ENCODE results near the gene GNA15.
A peak's percentile ranks its signal among the peaks of the same experiment; 100 is the strongest.

Gene GNA15

DNA sequence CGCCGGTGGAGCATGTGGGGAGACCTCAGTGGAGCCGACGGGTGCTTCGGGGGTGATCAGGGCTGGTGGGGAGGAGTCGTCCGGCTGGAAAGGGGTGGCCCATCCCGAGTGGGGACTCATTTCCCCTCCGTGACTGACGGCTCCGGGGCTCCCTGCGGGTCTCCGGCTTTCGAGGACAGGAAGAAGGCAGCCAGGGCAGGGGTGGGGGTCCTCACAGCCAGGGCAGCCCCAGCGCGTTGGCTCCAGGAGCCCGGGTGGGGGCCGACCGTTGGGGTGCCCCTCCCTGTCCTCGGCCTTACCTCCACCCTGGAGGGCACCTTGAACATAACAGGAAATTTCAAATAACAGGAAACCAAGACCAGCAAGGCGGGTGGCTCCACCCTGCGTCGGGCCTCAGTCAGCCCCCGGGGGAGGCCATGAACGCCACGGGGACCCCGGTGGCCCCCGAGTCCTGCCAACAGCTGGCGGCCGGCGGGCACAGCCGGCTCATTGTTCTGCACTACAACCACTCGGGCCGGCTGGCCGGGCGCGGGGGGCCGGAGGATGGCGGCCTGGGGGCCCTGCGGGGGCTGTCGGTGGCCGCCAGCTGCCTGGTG is 42.6 kb downstream of the GNA15 start, which contains the start of gene S1PR4:
Gene S1PR4 (plus strand): TSS at position 393 of the 596 bp plus-strand sequence. CDS start 24 bp downstream, at position 417.
- no peak for DNase-seq (ENCODE audit: low read depth)
- TF ChIP-seq, protein P1, sequence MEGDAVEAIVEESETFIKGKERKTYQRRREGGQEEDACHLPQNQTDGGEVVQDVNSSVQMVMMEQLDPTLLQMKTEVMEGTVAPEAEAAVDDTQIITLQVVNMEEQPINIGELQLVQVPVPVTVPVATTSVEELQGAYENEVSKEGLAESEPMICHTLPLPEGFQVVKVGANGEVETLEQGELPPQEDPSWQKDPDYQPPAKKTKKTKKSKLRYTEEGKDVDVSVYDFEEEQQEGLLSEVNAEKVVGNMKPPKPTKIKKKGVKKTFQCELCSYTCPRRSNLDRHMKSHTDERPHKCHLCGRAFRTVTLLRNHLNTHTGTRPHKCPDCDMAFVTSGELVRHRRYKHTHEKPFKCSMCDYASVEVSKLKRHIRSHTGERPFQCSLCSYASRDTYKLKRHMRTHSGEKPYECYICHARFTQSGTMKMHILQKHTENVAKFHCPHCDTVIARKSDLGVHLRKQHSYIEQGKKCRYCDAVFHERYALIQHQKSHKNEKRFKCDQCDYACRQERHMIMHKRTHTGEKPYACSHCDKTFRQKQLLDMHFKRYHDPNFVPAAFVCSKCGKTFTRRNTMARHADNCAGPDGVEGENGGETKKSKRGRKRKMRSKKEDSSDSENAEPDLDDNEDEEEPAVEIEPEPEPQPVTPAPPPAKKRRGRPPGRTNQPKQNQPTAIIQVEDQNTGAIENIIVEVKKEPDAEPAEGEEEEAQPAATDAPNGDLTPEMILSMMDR (IDR thresholded peaks at IDR 0.05; ENCODE audit: insufficient read depth, low read depth, low read length, missing control alignments), result no peak
- no peak within 1 kb of the TSS for H3K4me3 ChIP-seq (ENCODE audit: low read length)

DNA sequence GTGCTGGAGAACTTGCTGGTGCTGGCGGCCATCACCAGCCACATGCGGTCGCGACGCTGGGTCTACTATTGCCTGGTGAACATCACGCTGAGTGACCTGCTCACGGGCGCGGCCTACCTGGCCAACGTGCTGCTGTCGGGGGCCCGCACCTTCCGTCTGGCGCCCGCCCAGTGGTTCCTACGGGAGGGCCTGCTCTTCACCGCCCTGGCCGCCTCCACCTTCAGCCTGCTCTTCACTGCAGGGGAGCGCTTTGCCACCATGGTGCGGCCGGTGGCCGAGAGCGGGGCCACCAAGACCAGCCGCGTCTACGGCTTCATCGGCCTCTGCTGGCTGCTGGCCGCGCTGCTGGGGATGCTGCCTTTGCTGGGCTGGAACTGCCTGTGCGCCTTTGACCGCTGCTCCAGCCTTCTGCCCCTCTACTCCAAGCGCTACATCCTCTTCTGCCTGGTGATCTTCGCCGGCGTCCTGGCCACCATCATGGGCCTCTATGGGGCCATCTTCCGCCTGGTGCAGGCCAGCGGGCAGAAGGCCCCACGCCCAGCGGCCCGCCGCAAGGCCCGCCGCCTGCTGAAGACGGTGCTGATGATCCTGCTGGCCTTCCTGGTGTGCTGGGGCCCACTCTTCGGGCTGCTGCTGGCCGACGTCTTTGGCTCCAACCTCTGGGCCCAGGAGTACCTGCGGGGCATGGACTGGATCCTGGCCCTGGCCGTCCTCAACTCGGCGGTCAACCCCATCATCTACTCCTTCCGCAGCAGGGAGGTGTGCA is 43.3 kb downstream of the GNA15 start:
- DNase-seq (ENCODE audit: low read depth), result no peak
- TF ChIP-seq, protein P1 (IDR thresholded peaks at IDR 0.05; ENCODE audit: insufficient read depth, low read depth, low read length, missing control alignments), result no peak
- H3K4me3 ChIP-seq (ENCODE audit: low read length), result no peak overlapping the region

DNA sequence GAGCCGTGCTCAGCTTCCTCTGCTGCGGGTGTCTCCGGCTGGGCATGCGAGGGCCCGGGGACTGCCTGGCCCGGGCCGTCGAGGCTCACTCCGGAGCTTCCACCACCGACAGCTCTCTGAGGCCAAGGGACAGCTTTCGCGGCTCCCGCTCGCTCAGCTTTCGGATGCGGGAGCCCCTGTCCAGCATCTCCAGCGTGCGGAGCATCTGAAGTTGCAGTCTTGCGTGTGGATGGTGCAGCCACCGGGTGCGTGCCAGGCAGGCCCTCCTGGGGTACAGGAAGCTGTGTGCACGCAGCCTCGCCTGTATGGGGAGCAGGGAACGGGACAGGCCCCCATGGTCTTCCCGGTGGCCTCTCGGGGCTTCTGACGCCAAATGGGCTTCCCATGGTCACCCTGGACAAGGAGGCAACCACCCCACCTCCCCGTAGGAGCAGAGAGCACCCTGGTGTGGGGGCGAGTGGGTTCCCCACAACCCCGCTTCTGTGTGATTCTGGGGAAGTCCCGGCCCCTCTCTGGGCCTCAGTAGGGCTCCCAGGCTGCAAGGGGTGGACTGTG is 44.0 kb downstream of the GNA15 start:
- no peak for DNase-seq (ENCODE audit: low read depth)
- TF ChIP-seq, protein P1 (IDR thresholded peaks at IDR 0.05; ENCODE audit: insufficient read depth, low read depth, low read length, missing control alignments), result no peak
- H3K4me3 ChIP-seq (ENCODE audit: low read length), result no peak overlapping the region

DNA sequence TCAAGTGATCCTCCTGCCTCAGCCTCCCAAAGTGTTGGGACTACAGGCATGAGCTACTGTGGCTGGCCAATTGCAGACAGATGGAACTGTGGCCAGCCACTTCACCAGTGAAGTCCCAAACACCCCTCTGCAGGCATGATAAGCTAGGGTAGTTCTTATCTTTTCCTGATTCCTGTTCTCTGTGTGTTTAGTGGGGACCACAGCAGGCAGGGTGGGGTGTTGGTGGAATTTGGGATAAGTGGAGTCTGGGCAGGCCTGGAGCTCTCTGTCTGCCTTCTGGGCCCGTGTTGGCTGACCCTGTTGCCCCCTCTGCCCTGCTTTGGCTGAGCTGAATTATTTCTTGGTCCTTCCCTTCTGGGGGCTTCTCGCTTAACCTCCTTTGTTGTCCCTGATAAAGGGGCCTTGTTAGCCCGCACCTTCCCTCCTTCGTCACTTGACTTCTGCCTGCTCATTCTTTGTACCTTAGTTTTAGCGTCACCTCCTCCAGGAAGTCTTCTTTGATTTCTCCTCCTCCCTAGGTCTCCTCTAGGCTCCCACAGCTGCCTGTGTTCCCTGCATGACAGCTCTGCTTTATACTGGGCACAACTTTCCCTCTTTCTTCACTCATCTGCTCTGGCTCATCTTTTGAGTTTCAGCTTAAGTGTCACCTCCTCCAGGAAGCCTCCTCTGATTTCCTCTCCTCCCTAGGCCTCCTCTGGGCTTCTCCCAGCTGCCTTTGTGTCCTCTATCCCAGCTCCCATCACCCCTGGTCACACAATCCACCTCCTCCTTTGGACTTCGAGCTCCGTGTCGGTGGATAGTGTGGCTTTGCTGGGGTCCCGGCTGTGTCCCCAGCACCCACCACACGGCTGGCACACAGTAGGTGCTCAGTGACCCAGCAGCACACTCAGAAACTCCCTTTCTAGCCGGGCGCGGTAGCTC is 48.1 kb downstream of the GNA15 start:
- no peak overlapping the region for H3K4me3 ChIP-seq (ENCODE audit: low read length)
- DNase-seq (ENCODE audit: low read depth), result no peak
- TF ChIP-seq, protein P1 (IDR thresholded peaks at IDR 0.05; ENCODE audit: insufficient read depth, low read depth, low read length, missing control alignments), result no peak

DNA sequence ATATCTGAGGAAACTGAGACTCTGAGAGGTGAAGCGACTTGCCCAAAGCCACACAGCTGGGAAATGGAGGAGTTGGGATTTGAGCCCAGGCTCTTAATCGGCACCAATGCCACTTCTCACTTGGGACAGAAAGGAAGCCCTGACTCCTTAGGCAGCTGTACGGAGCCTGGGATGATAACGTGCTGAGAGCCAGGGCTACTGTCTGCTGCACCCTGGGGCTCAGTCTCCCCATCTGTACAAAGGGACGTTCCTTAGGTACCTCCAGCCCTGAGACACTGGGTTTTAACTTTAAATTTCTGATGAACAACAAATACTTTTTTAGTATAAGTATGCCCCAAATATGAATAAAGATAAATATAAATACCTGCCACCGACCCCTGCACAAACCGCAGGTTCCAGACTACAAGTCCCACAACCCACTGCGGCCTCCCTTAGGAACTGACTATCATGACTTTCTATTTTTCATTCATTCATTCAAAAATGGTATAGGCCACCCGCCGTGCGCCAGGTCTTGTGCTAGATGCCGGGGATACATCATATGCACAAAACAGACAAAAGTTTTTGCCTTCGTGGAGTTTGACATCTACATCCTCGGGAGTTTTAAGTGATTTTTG is 49.1 kb downstream of the GNA15 start:
- H3K4me3 ChIP-seq (ENCODE audit: low read length), result peak overlapping the region; percentile 62
- TF ChIP-seq, protein P1 (IDR thresholded peaks at IDR 0.05; ENCODE audit: insufficient read depth, low read depth, low read length, missing control alignments), result no peak
- peak; percentile 71 for DNase-seq (ENCODE audit: low read depth)

DNA sequence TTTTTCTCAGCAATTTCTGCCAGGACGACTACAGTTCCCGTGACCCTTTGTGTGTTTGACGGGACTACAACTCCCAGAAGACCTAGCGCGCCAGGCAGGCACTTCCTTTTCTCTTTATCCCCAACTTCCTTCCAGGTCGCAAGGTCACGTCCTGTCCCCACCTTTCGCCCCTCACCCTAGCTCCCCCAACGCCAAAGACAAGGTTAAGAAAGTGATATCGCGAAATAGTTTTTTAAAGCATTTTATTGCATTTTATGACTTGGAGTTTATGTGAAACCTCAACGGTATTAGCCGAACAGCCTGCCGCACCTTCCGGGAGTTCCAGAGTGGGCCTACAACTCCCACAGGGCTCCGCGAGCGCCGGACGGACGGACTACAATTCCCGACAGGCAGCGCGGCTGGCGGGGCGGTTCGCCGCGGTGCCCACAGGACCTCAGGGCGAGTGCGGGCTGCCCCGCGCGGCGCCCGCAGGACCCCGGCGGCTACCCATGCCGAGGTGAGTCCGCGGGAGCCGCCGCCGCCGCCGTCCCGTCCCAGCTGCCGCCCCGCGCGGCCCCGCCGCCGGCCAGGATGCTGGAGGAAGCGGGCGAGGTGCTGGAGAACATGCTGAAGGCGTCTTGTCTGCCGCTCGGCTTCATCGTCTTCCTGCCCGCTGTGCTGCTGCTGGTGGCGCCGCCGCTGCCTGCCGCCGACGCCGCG is 49.8 kb downstream of the GNA15 start, which contains the start of gene NCLN:
Gene NCLN (plus strand): TSS at position 470 of the 699 bp plus-strand sequence. CDS start 101 bp downstream, at position 571.
- TF ChIP-seq, protein P1 (IDR thresholded peaks at IDR 0.05; ENCODE audit: insufficient read depth, low read depth, low read length, missing control alignments), result no peak
- peak; percentile 96 for DNase-seq (ENCODE audit: low read depth)
- H3K4me3 ChIP-seq (ENCODE audit: low read length), result peak within 1 kb of the TSS; percentile 85

Measured in epithelial cell of esophagus (primary cell).